Left ventricle myocardium inferior (tissue), 1 donor: ENCODE results near the gene SNX10. TPM values are rescaled to one million over a fixed set of nuclear protein-coding genes. Genes with fewer than 3 reads are reported as not detected.

Experiments used
- DNase-seq: peaks from one replicate; pipeline ENCODE4 v3.0.0-alpha.2; 2020
- H3K27ac ChIP-seq: fragments of 200-600 bp; replicated peaks from 2 replicates; pipeline ENCODE4 v1.8.0; 2021
- H3K27me3 ChIP-seq: fragments of 200-600 bp; 2 replicates; pipeline ENCODE4 v1.8.0; 2021; ENCODE audit warnings: low read depth
- H3K36me3 ChIP-seq: fragments of 200-600 bp; 2 replicates; pipeline ENCODE4 v1.8.0; 2021
- H3K4me1 ChIP-seq: fragments of 200-600 bp; 2 replicates; pipeline ENCODE4 v1.8.0; 2021
- H3K4me3 ChIP-seq: fragments of 200-600 bp; 2 replicates; pipeline ENCODE4 v1.8.0; 2021; ENCODE audit warnings: mild to moderate bottlenecking, moderate library complexity
- H3K9me3 ChIP-seq: fragments of 200-600 bp; replicated peaks from 2 replicates; pipeline ENCODE4 v1.8.0; 2021
- CTCF ChIP-seq: fragments of 200-600 bp; IDR thresholded peaks from 2 replicates; pipeline ENCODE4 v1.8.0; 2021; ENCODE audit warnings: antibody characterized with exemption, mild to moderate bottlenecking, borderline replicate concordance
- intact Hi-C: fragments of 100-400 bp; cut with micrococcal nuclease; formaldehyde crosslinking; loops from one replicate; pipeline ENCODE4 v1.11.0; 2022
- total RNA-seq: library from RNA; stranded (reverse); fragmentation: NEBNext Ultra II Directional; extraction: Animal tissue kit (Norgen Biotek cat#: 25700); gene quantifications from one replicate; pipeline ENCODE4 v1.2.1, GENCODE V29; 2021
- donor health status: DM: no; HTN: yes; CAD: no; lungs with severe emphysema.

SNX10 gene
- total RNA-seq, 1 donor from 2014 or later = 1.1 TPM

- H3K4me1 ChIP-seq = no peaks in the 10 kb centered on the region
- TF ChIP-seq CTCF = no peak
- intact Hi-C loops = no loop called here
- DNase-seq = no peak
- no peak overlapping the region for H3K27ac ChIP-seq
- H3K4me3 ChIP-seq = no peak overlapping the region
- H3K9me3 ChIP-seq = no peaks in the 10 kb centered on the region
- peaks cover 49% of the 10 kb centered on the region for H3K27me3 ChIP-seq
- no peaks in the 10 kb centered on the region for H3K36me3 ChIP-seq
Observed at GRCh38 chr7:26363465-26363864, 71.8 kb downstream of the SNX10 start.

- intact Hi-C loops = loop anchor here (5.0 kb wide), 2 partner anchors 273 to 473 kb away; no protein-coding TSS in a partner anchor
- peak; percentile 77 for TF ChIP-seq CTCF
- H3K4me1 ChIP-seq = no peaks in the 10 kb centered on the region
- no peaks in the 10 kb centered on the region for H3K9me3 ChIP-seq
- H3K4me3 ChIP-seq = no peak overlapping the region
- peaks cover 65% of the 10 kb centered on the region for H3K27me3 ChIP-seq
- DNase-seq = no peak
- H3K36me3 ChIP-seq = no peaks in the 10 kb centered on the region
- no peak overlapping the region for H3K27ac ChIP-seq
Observed at GRCh38 chr7:26365077-26365900, 73.6 kb downstream of the SNX10 start.

- H3K27me3 ChIP-seq = peaks cover 71% of the 10 kb centered on the region
- H3K4me1 ChIP-seq = no peaks in the 10 kb centered on the region
Observed at GRCh38 chr7:26365901-26366275, 74.2 kb downstream of the SNX10 start.

GRCh38 chr7:26367219-26367711 lies 75.6 kb downstream of the SNX10 start:
- H3K4me1 ChIP-seq = no peaks in the 10 kb centered on the region
- H3K9me3 ChIP-seq = no peaks in the 10 kb centered on the region
- TF ChIP-seq CTCF = no peak
- no peak for DNase-seq
- H3K27ac ChIP-seq = no peak overlapping the region
- no peaks in the 10 kb centered on the region for H3K36me3 ChIP-seq
- H3K27me3 ChIP-seq = peaks cover 85% of the 10 kb centered on the region
- intact Hi-C loops = loop anchor here (5.0 kb wide), 2 partner anchors 275 to 475 kb away; no protein-coding TSS in a partner anchor
- no peak overlapping the region for H3K4me3 ChIP-seq

More at GRCh38 chr7:26365901-26366275, 74.2 kb downstream of the SNX10 start:
- no peak for DNase-seq
- intact Hi-C loops = loop anchor here (5.0 kb wide), 2 partner anchors 274 to 474 kb away; no protein-coding TSS in a partner anchor
- no peaks in the 10 kb centered on the region for H3K9me3 ChIP-seq
- H3K27ac ChIP-seq = no peak overlapping the region
- TF ChIP-seq CTCF = no peak
- no peak overlapping the region for H3K4me3 ChIP-seq
- H3K36me3 ChIP-seq = no peaks in the 10 kb centered on the region

- H3K4me1 ChIP-seq = no peaks in the 10 kb centered on the region
- DNase-seq = no peak
- H3K27me3 ChIP-seq = peaks cover 87% of the 10 kb centered on the region
- TF ChIP-seq CTCF = no peak
- intact Hi-C loops = loop anchor here (5.0 kb wide), 2 partner anchors 276 to 476 kb away; no protein-coding TSS in a partner anchor
- H3K9me3 ChIP-seq = no peaks in the 10 kb centered on the region
- no peak overlapping the region for H3K27ac ChIP-seq
- H3K36me3 ChIP-seq = no peaks in the 10 kb centered on the region
- no peak overlapping the region for H3K4me3 ChIP-seq
Observed at GRCh38 chr7:26368542-26368941, 76.9 kb downstream of the SNX10 start.
